ENCODE results near the gene ANKFN1. TPM values are rescaled to one million over a fixed set of nuclear protein-coding genes. Genes with fewer than 3 reads are reported as not detected.
A peak's percentile ranks its signal among the peaks of the same experiment; 100 is the strongest.

The ANKFN1 gene
- total and polyA plus RNA-seq, 2 of the 13 experiments (the other 11 are each of a cell fraction or from before 2014, with no cell fraction given), result not detected

DNA sequence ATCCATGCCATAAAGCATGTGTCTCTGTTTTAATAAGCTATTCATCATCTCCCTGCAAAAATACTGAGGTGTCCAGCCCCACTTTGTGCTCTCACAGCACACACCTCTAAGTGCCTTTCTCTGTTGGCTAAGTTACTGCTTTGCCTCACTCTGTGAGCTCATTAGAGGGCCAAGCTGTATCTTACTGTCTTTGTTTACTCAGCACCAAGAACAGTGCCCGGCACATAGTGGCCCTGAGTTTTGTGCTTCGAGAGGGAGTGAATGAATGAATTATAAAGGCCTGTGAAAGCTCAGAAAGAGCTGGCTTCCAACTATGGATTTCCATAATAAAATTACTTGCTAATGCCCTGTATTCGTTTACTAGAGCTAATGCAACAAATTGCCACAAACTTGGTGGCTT lies 390.0 kb downstream of the ANKFN1 start:
- FAIRE-seq, result no peak
- POLR2A ChIA-PET, result no interaction called here
- CTCF ChIA-PET (ENCODE audit: low intra/inter-chr PET ratio, low total read pairs), result no interaction called here

More for the DNA sequence above, 390.0 kb downstream of the ANKFN1 start:
- no peak overlapping the region for H3K9ac ChIP-seq (ENCODE audit: insufficient read depth, low read depth, low read length)
- no peak overlapping the region for H2AFZ ChIP-seq (ENCODE audit: low read length)
- intact Hi-C loops (cut with micrococcal nuclease; ENCODE audit: unreplicated experiment), result no loop called here
- ATAC-seq, result no peak
- H3K9me3 ChIP-seq (ENCODE audit: low read length), result no peaks in the 10 kb centered on the region
- H3K4me3 ChIP-seq (replicated peaks in 1 of 3; ENCODE audit: insufficient read depth in 1 of 3, low read depth in 2 of 3, low read length in 3 of 3), result no peak overlapping the region
- no peaks in the 10 kb centered on the region for H3K27me3 ChIP-seq (ENCODE audit: control insufficient read depth in 1 of 2, insufficient read depth in 2 of 2, low read length in 2 of 2)
- BruUV-seq (replicated peaks), result no TSS peak
- WGBS (ENCODE audit: low lambda C conversion rate), result 0% methylated on average over 3 of the region's 3 CpGs
- TF ChIP-seq CREM (IDR thresholded peaks at IDR 0.05) (no peak), CREM (CRISPR knock-in tag; IDR thresholded peaks at IDR 0.05) (no peak), ELK4 (CRISPR knock-in tag; IDR thresholded peaks at IDR 0.05; ENCODE audit: borderline replicate concordance) (no peak), POLR2AphosphoS2 (IDR thresholded peaks at IDR 0.05; ENCODE audit: low read depth, low read length) (no peak), FOXA1 (IDR thresholded peaks at IDR 0.05) (no peak), FOXA1 (CRISPR knock-in tag; IDR thresholded peaks at IDR 0.05) (0 out of 2 replicates have a peak, but pooled peaks have one; percentile 18), RAD51 (IDR thresholded peaks at IDR 0.05; ENCODE audit: borderline replicate concordance) (no peak), ZNF883 (CRISPR knock-in tag; IDR thresholded peaks at IDR 0.05; ENCODE audit: not compliant biosample characterization) (no peak), ISL2 (CRISPR knock-in tag; IDR thresholded peaks at IDR 0.05) (no peak)
- TF ChIP-seq, protein P1, sequence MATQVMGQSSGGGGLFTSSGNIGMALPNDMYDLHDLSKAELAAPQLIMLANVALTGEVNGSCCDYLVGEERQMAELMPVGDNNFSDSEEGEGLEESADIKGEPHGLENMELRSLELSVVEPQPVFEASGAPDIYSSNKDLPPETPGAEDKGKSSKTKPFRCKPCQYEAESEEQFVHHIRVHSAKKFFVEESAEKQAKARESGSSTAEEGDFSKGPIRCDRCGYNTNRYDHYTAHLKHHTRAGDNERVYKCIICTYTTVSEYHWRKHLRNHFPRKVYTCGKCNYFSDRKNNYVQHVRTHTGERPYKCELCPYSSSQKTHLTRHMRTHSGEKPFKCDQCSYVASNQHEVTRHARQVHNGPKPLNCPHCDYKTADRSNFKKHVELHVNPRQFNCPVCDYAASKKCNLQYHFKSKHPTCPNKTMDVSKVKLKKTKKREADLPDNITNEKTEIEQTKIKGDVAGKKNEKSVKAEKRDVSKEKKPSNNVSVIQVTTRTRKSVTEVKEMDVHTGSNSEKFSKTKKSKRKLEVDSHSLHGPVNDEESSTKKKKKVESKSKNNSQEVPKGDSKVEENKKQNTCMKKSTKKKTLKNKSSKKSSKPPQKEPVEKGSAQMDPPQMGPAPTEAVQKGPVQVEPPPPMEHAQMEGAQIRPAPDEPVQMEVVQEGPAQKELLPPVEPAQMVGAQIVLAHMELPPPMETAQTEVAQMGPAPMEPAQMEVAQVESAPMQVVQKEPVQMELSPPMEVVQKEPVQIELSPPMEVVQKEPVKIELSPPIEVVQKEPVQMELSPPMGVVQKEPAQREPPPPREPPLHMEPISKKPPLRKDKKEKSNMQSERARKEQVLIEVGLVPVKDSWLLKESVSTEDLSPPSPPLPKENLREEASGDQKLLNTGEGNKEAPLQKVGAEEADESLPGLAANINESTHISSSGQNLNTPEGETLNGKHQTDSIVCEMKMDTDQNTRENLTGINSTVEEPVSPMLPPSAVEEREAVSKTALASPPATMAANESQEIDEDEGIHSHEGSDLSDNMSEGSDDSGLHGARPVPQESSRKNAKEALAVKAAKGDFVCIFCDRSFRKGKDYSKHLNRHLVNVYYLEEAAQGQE (IDR thresholded peaks at IDR 0.05; ENCODE audit: borderline replicate concordance in 1 of 2, low read depth in 1 of 2, low read length in 2 of 2), result peak in 1 of 2 experiments; percentile 72; a peak in 2 of 4 replicates
- no peaks in the 10 kb centered on the region for H3K4me1 ChIP-seq (ENCODE audit: insufficient read depth, low read length)
- H3K4me2 ChIP-seq (ENCODE audit: low read depth, low read length), result no peak overlapping the region
- H3K36me3 ChIP-seq (replicated peaks in 1 of 2; ENCODE audit: control insufficient read depth in 1 of 2, insufficient read depth in 2 of 2, low read length in 2 of 2), result no peaks in the 10 kb centered on the region
- no peaks in the 10 kb centered on the region for H4K20me1 ChIP-seq (ENCODE audit: insufficient read depth, low read length)
- no peaks in the 10 kb centered on the region for H3K79me2 ChIP-seq (ENCODE audit: insufficient read depth, low read length)
- in situ Hi-C loops (cut with HindIII; ENCODE audit: extremely low pct_ligation_motif_present, low pct_unique_long_range_greater_than_20kb), result no loop called here
- no peak for DNase-seq (ENCODE audit: low spot score)
- H3K27ac ChIP-seq (ENCODE audit: extremely low read length, insufficient read depth, low read length), result no peak overlapping the region

All from HepG2 (cell line).